Vagina (tissue), 1 donor: ENCODE measurements around the gene POMZP3. TPM values are rescaled to one million over a fixed set of nuclear protein-coding genes. Genes with fewer than 3 reads are reported as not detected.

ENCODE experiments used
- total RNA-seq: library from RNA; depleted of rRNA; stranded (reverse); fragments of >200 nt; gene quantifications from one replicate; pipeline ENCODE4 v1.2.3, GENCODE V29; 2016

Gene POMZP3
- total RNA-seq, 1 donor from 2014 or later = 16.2 TPM

Other genes starting within 250 kb of the POMZP3 start
- gene SSC4D, start 217.6 kb downstream of the POMZP3 start, total RNA-seq = not detected
- 2.7 TPM for gene ZP3, start 202.3 kb downstream of the POMZP3 start, total RNA-seq
- 78.3 TPM for gene DTX2, start 165.6 kb downstream of the POMZP3 start, total RNA-seq
- gene UPK3B, start 116.7 kb downstream of the POMZP3 start, total RNA-seq = 2.7 TPM
- gene SPDYE16, start 84.0 kb downstream of the POMZP3 start, total RNA-seq = not detected